GM12878 (cell line): ENCODE measurements around the gene THRB. TPM values are rescaled to one million over a fixed set of nuclear protein-coding genes. Genes with fewer than 3 reads are reported as not detected.

Experiments
- ATAC-seq: fragments of 200-7000 bp; cut with Tn5 transposase; 3 replicates; pipeline ENCODE4 v1.9.1; 2020; ENCODE audit warnings: mild to moderate bottlenecking, moderate library complexity
- BruUV-seq: library from RNA; stranded (reverse); fragments of 400-500 nt; replicated peaks from 2 replicates; lab custom pipeline; 2021; lab: Mats Ljungman, UMichigan
- CTCF ChIA-PET: fragments of 300-600 bp; sonication (Branson Sonifier 250); formaldehyde crosslinking; extraction: SDS; loops from one replicate; lab custom pipeline; 2021; ENCODE audit warnings: inconsistent platforms; lab: Yijun Ruan, JAX
- POLR2A ChIA-PET: fragments of 350-600 bp; formaldehyde crosslinking; extraction: SDS; loops from one replicate; lab custom pipeline; 2021; ENCODE audit warnings: inconsistent platforms; lab: Charles Lee
- RAD21 ChIA-PET: fragments of 300-600 bp; sonication (Branson Sonifier 250); formaldehyde crosslinking; loops from one replicate; lab custom pipeline; 2023; ENCODE audit warnings: antibody characterized with exemption; ENCODE audit not compliant: unreplicated experiment; lab: Charles Lee
- SMC1A ChIA-PET: fragments of 300-600 bp; sonication (Branson Sonifier 250); formaldehyde crosslinking; loops from one replicate; lab custom pipeline; 2023; ENCODE audit not compliant: unreplicated experiment, uncharacterized antibody; lab: Charles Lee
- DNase-seq: peaks from one replicate; pipeline ENCODE4 v3.0.0-alpha.2; 2011; ENCODE audit warnings: low read depth, low spot score
- FAIRE-seq: peaks from 3 replicates; lab custom pipeline; 2011; peaks lifted over from hg19 to GRCh38; lab: Jason Lieb, UNC
- H2AFZ ChIP-seq: 2 replicates; pipeline ENCODE4 v1.6.0; 2011; ENCODE audit warnings: low read depth, low read length, control low read depth; ENCODE audit not compliant: control insufficient read depth
- H3K27ac ChIP-seq: 2 replicates; pipeline ENCODE4 v1.5.1; 2011; ENCODE audit warnings: control low read depth; ENCODE audit not compliant: control insufficient read depth, insufficient read depth
- H3K27me3 ChIP-seq, 2 experiments: replicated peaks in 1 of 2; 2 replicates each; pipeline versions ENCODE4 v1.6.0 to v1.6.1; 2011; ENCODE audit warnings: low read length in 1 of 2; ENCODE audit not compliant: control insufficient read depth in 2 of 2, insufficient read depth in 2 of 2
- H3K36me3 ChIP-seq, 2 experiments: 2 replicates each; pipeline ENCODE4 v1.5.1; 2011; ENCODE audit warnings: low read length in 1 of 2; ENCODE audit not compliant: control insufficient read depth in 2 of 2, insufficient read depth in 2 of 2
- H3K4me1 ChIP-seq: 2 replicates; pipeline ENCODE4 v1.6.1; 2011; ENCODE audit warnings: mild to moderate bottlenecking, low read length, moderate library complexity, mixed read lengths; ENCODE audit not compliant: control insufficient read depth, insufficient read depth
- H3K4me2 ChIP-seq: 2 replicates; pipeline ENCODE4 v1.6.0; 2011; ENCODE audit warnings: control low read depth; ENCODE audit not compliant: control insufficient read depth, insufficient read depth
- H3K4me3 ChIP-seq: fragments of 200-600 bp; sonication (generic); 2 replicates; pipeline ENCODE4 v1.5.1; 2016
- H3K79me2 ChIP-seq: 2 replicates; pipeline ENCODE4 v1.6.0; 2011; ENCODE audit warnings: low read length; ENCODE audit not compliant: control insufficient read depth, insufficient read depth
- H3K9ac ChIP-seq: 2 replicates; pipeline ENCODE4 v1.8.0; 2011; ENCODE audit warnings: low read length, control low read depth, mixed read lengths; ENCODE audit not compliant: control insufficient read depth, insufficient read depth
- H3K9me3 ChIP-seq: replicated peaks from 3 replicates; pipeline ENCODE4 v1.5.1; 2011; ENCODE audit warnings: mild to moderate bottlenecking, low read length; ENCODE audit not compliant: control insufficient read depth, insufficient read depth
- H4K20me1 ChIP-seq: 2 replicates; pipeline ENCODE4 v1.6.0; 2011; ENCODE audit not compliant: control insufficient read depth, insufficient read depth
- ASH2L ChIP-seq: fragments of 300-600, 200-600 bp; sonication (generic); IDR thresholded peaks from 2 replicates; pipeline ENCODE4 v1.6.1; 2017; ENCODE audit warnings: low read depth, mild to moderate bottlenecking, borderline replicate concordance
- BHLHE40 ChIP-seq, 2 experiments: fragments of 450-650 bp in 1 of 2; IDR thresholded peaks; 2 replicates each; pipeline ENCODE4 v1.6.1; 2011 to 2017; ENCODE audit warnings: low read depth in 2 of 2, borderline replicate concordance in 1 of 2, improper control_type of control experiment in 1 of 2, low read length in 1 of 2, mild to moderate bottlenecking in 1 of 2
- ELK1 ChIP-seq: IDR thresholded peaks from 2 replicates; pipeline ENCODE4 v1.6.1; 2012; ENCODE audit warnings: low read depth, low read length, improper control_type of control experiment
- HCFC1 ChIP-seq: fragments of 150-350 bp; IDR thresholded peaks from 2 replicates; pipeline ENCODE4 v1.6.1; 2014; ENCODE audit warnings: low read length
- NRF1 ChIP-seq: conservative IDR thresholded peaks from 2 replicates; pipeline ENCODE4 v1.6.1; 2011; ENCODE audit warnings: mild to moderate bottlenecking, low read depth, low read length, improper control_type of control experiment
- WGBS: methylation state at CpG from one replicate; pipeline ENCODE4 v1.1.6; 2016; ENCODE audit warnings: low lambda C conversion rate; ENCODE audit not compliant: insufficient replicate concordance, insufficient coverage; ENCODE audit errors: missing lambda C conversion rate; 5-methylcytosine and 5-hydroxymethylcytosine counted together
- in situ Hi-C: fragments of 300-500 bp; cut with MboI; formaldehyde crosslinking; loops from 9 replicates; pipeline ENCODE4 v1.14.3; 2018; ENCODE audit warnings: mixed read lengths
- intact Hi-C: fragments of 100-400 bp; cut with micrococcal nuclease; formaldehyde crosslinking; loops from one replicate; pipeline ENCODE4 v1.14.2; 2022; ENCODE audit not compliant: unreplicated experiment
- polyA plus RNA-seq, 11 experiments: library from polyadenylated mRNA; depleted of rRNA in 4 of 11; unstranded in 6 of 11; stranded (reverse) in 5 of 11; fragments of >200 nt; fragmentation: Nextera tagmentation in 4 of 11; fragmentation: Illumina TruSeq in 1 of 11; extraction: Ambion mirVana in 4 of 11; extraction: Trizol in 1 of 11; gene quantifications; 1 replicate in 1 of 11; 2 replicates in 10 of 11; pipeline versions ENCODE4 v1.2.1 to v1.2.3, GENCODE V29; 2011 to 2016; ENCODE audit warnings: inconsistent platforms in 2 of 11, missing spikeins in 2 of 11, low read depth in 1 of 11
- total RNA-seq, 4 experiments: library from RNA; depleted of rRNA in 3 of 4; stranded (reverse); fragments of >200 nt in 3 of 4; fragmentation: Illumina TruSeq in 1 of 4; extraction: Trizol in 1 of 4; gene quantifications; 2 replicates each; pipeline versions ENCODE4 v1.2.1 to v1.2.3, GENCODE V29; 2013 to 2021
- TF ChIP-seq, protein P1 (sequence below): fragments of 450-650 bp; IDR thresholded peaks from 2 replicates; pipeline ENCODE4 v1.6.1; 2017; ENCODE audit warnings: mild to moderate bottlenecking

Gene THRB
- total and polyA plus RNA-seq, 10 of the 15 experiments (the other 5 are each of a cell fraction or from before 2014, with no cell fraction given) = 0.05 TPM; not detected in 9

DNA sequence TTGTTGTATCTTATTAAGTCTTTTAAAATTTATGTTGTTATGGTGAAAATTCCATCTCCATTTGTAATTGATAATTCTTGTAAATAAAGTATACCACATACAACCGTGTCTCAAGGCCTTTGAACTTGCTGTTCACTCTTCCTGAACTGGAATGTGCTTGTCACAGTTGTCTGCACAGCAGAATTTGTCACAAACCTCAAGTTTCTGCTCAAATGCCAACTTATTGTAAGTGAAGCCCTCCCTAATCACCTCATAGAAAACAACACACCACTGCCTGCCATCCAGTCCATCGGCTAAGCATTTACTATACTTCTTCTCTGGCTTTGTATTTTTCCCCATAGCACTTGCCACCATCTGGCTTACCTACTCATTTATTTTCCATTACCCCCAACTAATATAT lies 192.3 kb downstream of the THRB start:
- Histone ChIP-seq H4K20me1 (no peaks in the 10 kb centered on the region), H3K27me3 (no peaks in the 10 kb centered on the region), H3K9me3 (no peaks in the 10 kb centered on the region), H3K4me2 (no peak overlapping the region), H3K9ac (no peak overlapping the region), H3K79me2 (no peaks in the 10 kb centered on the region), H2AFZ (no peak overlapping the region), H3K4me1 (no peaks in the 10 kb centered on the region), H3K27ac (no peak overlapping the region), H3K4me3 (no peak overlapping the region), H3K36me3 (no peaks in the 10 kb centered on the region)
- POLR2A ChIA-PET = no interaction called here
- RAD21 ChIA-PET = no interaction called here
- no peak for DNase-seq
- WGBS = 24% methylated on average over 2 of the region's 2 CpGs
- BruUV-seq = no TSS peak
- no peak for TF ChIP-seq BHLHE40 (IDR thresholded peaks at IDR 0.05; ENCODE audit: borderline replicate concordance in 1 of 2, low read depth in 2 of 2, low read length in 1 of 2)
- TF ChIP-seq NRF1 = no peak
- TF ChIP-seq HCFC1 = no peak
- TF ChIP-seq ASH2L = no peak
- TF ChIP-seq ELK1 = no peak
- TF ChIP-seq, protein P1, sequence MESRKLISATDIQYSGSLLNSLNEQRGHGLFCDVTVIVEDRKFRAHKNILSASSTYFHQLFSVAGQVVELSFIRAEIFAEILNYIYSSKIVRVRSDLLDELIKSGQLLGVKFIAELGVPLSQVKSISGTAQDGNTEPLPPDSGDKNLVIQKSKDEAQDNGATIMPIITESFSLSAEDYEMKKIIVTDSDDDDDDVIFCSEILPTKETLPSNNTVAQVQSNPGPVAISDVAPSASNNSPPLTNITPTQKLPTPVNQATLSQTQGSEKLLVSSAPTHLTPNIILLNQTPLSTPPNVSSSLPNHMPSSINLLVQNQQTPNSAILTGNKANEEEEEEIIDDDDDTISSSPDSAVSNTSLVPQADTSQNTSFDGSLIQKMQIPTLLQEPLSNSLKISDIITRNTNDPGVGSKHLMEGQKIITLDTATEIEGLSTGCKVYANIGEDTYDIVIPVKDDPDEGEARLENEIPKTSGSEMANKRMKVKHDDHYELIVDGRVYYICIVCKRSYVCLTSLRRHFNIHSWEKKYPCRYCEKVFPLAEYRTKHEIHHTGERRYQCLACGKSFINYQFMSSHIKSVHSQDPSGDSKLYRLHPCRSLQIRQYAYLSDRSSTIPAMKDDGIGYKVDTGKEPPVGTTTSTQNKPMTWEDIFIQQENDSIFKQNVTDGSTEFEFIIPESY = no peak
- SMC1A ChIA-PET = no interaction called here
- no peak for ATAC-seq
- intact Hi-C loops (no loop called here), in situ Hi-C loops (no loop called here)
- no peak for FAIRE-seq
- CTCF ChIA-PET = no interaction called here
